T-helper 22 cell (primary cell): ENCODE results near the gene SFT2D3.

ENCODE experiments used
- DNase-seq: peaks from one replicate; pipeline ENCODE4 v3.0.0-alpha.2; 2020; ENCODE audit warnings: low read depth

SFT2D3 gene

DNA sequence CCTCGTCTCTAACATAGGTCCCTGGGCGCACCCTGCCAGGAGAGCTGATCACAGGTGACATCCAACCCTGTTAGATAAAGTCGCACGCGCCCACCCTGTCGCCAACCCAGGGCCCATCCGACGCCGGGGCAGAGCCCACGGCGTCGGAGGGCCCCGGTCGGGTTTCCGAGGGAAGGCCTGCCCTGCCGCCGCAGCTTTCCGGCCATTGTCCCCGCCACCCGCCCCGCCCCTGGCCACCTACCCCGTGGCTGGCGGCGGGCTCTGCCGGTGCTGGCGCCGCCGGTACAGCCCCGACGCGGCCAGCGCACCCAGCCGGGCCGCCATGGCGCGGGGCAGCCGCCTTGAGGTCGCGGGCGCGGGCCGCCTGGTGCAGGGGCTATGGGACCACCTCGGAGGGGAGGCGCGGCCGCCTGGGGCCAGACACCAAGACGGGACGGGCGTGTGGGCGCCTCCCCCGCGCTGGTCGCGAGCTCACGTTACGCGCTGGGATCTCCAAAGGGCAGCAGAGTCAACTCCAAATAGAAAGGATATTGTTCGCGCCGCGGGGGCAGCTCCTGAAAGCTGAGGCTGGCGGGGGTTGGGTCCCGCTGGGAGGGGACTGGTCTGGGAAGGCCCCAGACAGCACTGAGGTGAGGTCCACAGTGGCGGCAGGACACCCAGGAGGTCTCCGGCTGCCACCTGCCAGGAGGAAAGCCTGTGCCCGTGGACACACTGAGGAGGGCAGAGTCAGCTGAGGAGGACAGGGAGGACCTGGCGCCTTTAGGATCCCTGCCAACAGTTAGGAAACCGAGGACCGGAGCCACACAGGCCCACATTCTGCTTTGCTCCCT, 37.0 kb upstream of the SFT2D3 start:
- DNase-seq, result no peak

DNA sequence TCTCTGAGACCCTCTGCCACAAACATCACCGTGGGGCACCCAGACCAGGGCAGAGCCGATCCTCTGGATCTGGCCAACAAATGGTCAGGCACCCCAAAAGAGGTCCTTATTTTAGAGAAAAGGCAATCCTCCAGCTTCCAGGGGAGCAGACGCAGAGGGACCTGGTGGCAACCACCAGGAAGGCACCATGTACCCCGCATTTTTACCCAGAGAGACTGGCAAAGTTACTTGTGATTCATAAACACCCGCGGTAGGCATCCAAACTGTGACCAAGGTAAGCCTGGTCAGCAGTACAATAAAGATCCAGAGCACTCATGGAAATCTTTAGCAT, 36.4 kb upstream of the SFT2D3 start:
- no peak for DNase-seq

DNA sequence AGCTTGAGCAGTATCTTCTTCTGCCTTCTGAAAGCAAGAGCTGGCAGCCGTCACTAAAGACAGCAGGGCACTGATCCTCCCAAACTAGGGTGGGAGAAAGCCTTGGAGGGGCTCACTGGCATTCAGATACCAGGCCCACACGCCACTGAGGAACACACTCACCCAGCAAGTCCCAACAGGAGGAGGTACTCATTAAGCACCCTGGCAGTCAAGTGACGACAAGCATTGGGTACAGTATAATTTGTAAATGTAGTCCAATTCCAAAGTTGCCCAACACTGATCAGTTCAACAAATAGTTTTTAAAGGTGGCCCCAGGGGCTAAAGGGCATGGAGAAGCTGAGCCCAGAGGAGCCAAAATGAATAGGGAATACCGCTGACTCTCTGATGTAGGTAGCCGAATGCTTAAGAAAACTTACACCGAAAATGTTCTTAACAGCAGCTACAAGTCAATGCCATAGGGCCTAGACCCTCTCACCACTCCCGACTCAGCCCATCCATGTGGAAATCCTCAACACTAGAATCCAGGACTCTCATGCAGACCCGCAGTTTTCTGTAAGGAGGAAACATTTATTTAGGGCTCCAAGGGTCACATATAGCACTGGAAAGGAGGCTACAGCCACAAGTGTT, 35.9 kb upstream of the SFT2D3 start:
- DNase-seq, result no peak

- DNase-seq, result no peak
These were observed 32.2 kb upstream of the SFT2D3 start for GRCh38 chr2:127669056-127669455.

DNA sequence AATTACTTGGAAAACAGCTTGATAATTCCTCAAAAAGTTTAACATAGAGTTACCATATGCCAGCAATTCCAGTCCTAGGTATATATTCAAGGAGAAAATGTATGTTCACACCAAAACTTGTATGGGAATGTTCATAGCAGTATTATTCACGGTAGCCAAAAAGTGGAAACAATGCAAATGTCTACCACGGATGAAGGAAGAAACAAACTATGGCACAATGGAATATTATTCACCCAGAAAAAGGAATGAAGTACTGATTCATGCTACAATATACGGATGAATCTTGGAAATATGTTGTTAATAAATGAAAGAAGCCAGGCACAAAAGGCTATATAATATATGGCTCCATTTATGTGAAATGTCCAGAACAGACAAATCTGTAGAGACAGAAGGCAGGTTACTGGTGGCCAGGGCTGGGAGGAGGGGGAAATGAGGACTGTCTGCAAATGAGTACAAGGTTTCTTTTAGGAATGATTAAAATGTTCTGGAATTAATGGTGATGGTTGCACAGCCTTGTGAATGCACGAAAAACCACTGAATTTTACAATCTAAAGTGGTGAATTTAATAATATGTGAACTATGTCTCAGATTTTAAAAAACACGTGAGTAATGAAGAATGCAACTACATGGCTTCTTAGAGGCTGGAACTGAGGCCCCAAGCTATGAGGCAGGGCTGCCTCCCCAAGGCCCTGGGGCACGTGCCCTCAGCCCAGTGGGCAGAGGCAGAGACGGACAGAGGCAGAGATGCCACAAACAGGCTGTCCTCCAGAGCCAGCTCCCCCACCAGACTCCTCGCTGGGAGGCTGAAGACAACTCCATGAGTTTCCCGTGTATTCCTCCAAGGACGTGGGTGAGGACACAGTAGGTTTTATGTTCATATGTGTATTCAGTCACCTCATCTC, 31.0 kb upstream of the SFT2D3 start:
- no peak for DNase-seq

- no peak for DNase-seq
These were observed 30.4 kb upstream of the SFT2D3 start for GRCh38 chr2:127670957-127671290.

DNA sequence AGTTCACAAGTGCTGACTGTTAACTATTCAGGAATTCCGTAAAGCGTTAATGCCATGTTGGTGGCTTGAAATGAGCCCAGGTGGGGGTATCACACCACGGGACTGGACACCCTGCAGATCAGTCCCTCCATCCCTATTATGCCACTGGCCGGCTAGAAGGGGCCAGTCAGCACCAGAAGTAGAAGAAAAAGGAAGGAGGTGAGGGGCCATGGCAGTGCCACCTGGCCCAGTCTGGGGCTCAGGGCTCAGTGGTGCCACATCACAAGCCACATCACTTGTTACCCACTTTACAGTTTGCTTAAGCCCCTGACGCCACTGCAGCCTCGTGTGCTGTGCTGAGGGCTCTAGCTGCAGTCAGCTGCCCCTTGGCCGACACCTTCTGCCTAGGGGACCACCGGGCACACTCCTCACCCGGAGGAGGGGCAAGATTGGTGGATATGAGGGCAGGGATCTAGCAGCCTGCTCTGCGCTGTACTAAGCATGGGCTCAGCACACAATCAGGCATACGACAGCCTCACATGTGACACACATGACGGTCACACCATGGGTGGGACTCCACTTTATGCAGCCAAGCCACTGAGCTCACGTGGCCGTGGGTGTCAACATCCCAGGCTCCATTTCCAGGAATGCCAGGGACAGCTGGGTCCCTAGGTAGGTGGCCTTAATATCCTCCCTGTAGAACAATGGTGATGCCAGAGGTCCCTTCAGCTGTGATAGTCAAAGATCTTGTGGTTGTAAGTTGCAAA, 29.6 kb upstream of the SFT2D3 start:
- no peak for DNase-seq

DNA sequence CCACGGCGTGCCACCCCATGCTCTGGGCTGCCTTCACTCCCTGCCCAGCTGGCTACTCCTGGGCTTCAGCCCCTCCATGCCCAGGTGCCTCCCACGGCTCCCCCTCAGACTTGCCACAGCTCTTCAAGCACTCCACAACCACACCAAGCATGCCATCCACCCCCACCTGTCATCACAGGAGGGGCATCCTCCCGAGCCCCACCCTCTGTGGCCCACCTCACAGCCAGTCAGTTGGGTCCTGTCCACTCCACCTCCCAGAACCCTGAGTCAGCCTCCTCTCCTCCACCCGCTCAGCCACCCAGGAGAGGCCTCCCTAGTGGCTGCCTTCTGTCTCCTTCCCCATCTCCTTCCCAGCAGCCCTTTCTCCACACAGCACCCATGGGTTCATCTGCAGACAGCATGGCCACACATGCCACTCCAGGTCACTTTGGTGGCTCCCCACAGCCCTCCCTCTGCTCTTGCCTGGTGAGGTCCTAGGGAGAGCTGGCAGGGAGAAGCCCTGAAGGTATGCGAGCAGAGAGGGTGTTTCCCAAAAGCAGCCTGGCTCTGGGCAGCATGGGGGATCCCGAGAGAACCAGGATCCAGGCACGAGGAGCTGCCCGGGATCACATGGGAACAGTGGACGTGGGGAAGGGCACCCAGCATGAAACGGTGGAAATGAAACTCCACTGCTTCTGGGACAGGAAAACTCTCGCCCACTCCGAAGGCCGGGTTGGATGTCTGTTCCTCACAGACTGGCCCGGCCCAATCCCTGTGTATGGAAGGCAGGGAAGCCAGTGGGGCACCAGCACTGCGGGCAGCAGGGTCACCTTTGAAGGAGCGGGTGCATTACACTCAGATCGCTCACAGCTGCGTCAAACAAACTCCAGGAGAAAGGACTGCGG, 28.7 kb upstream of the SFT2D3 start:
- no peak for DNase-seq

GRCh38 chr2:127673291-127674069, 27.8 kb upstream of the SFT2D3 start:
- DNase-seq, result no peak

- DNase-seq, result no peak
These were observed 26.8 kb upstream of the SFT2D3 start for GRCh38 chr2:127674241-127675209.

DNA sequence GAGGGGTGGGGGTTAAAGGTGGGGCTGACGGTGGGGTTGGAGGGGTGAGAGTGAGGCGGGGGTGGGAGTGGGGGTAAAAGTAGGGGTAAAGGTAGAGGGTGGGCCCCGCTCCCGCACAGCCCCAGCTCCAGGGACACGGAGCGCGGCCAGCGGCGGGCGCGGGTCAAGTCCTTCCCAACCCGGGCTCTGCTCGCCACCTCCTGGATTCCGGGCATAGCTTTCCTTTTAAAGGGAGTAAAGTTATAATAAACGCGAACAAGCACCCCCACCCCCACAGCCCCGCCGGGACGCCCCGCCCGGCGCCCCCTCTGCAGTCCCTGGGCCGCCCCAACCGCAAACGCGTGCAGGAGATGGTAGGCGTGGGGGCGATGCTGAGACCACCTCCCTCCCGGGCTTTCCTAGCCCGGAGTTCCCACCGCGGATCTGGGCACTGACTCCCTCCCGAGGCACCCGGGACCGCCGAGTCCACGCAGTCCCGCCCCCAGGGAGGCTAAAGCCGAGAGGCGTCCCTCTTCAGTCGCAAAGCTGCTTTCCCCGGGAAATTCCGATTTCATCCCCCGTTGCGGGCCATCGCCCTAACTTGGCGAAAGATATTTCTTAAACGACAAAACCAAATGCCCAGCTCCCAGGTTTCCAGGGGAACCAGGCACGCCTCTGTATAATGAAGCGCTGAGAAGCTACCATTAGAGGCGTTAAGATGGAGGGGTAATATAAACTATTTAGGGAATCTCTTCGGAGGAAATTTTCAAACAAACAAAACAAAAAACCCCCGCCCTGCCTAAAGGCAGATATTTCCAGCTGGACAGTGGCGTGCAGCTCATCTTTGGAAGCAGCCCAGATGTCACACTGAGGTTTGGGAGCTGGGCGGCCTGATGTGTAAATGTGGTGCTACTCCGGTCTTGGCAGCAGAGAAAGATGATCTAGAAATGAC, 25.7 kb upstream of the SFT2D3 start, which contains the start of gene LIMS2:
LIMS2 (minus strand) TSS at position 200 of the 931 bp plus-strand sequence. CDS start 506 bp downstream, outside the sequence.
- DNase-seq, result no peak

DNA sequence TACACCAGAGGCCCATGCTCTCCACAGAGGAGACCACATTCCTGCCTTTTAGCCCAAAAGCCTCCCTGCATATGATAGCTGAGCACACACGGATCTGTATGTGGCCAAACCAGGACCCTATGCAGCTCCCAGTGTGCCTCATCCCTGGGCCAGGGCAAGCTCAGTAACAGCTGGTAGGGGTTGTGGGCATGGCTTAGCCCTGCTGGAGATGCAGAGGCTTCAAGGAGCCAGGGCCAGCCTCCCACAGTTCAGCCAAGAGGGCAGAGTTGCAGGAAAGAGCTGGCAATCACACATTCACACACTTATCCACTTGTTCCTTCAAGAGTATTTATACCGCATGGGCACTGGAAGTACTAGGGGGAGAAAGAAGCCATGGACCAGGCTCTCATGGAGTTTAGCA, 24.4 kb upstream of the SFT2D3 start:
- DNase-seq, result no peak

- no peak for DNase-seq
These were observed 22.8 kb upstream of the SFT2D3 start for GRCh38 chr2:127678531-127678930.

- DNase-seq, result no peak
These were observed 22.3 kb upstream of the SFT2D3 start for GRCh38 chr2:127678991-127679390.

- DNase-seq, result no peak
These were observed 21.5 kb upstream of the SFT2D3 start for GRCh38 chr2:127679680-127680361.

DNA sequence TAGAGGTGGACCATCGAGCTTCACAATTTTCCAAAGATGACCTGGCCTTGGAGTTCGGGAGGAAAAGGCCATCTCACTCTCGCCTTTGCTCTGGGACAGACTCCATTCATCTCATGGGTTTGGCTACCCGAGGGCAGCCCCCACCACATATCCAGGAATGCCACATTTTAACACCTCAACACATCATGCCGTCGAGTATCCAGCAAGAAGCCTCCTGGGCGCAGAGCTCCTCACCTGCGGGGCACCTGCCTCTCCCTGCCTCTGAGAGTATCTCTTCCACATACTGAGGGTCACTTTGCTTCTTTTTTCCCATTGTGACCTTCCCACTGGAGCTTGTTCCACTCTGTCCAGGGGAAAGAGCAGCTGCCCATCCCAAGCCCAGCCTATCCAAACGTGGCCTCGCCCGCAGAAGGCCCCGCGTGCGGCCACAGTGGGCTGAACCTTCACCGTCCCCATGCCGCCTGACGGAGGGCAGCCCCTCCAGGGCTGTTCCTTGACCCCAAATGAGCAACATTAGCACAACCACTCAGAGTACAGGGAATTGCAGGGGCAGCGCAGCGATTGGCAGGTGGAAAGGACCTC, 20.5 kb upstream of the SFT2D3 start:
- no peak for DNase-seq

DNA sequence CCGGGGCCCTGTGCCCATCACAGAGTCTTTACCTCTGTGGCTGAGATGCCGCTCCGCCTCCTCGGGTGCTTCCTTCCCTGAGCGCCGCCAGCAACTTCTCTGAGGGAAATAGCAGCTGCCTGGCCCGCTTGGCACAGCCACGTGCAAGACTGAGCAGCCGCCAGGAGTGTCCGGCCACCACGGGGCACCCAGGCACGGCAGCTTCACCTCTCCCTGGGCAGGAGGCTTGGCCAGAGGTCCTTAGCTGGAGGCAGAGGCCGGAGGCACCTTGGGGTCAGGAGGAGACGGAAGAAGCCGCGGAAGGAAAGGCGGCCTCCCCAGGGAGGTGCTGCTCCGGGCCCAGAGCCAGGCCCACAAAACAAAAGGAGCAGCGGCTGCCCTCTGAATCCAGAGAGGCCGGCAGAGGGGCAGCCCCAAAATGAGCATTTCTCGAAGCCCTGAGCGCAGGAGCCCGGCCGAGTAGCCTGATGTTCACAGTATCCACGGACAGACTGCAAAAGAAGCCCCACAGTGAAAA, 20.0 kb upstream of the SFT2D3 start:
- DNase-seq, result no peak
